Measurements from ENCODE around the gene OR5A2. TPM values are rescaled to one million over a fixed set of nuclear protein-coding genes. Genes with fewer than 3 reads are reported as not detected.
"Not testable (repeated sequence)": the region's sequence is repeated elsewhere in the genome, so short reads cannot be mapped to it uniquely, and the experiment has no call there.

The OR5A2 gene
- total RNA-seq, 1 donor from 2014 or later, result not detected

GRCh38 chr11:59456661-59457060 is 30.4 kb upstream of the OR5A2 start, which contains the start of gene OR4D6:
TSS of gene OR4D6 (plus strand) at chr11:59456961. CDS start at chr11:59456961, 0 bp downstream.
- no peak for TF ChIP-seq CTCF (IDR thresholded peaks at IDR 0.05)
- Histone ChIP-seq H3K4me3 (no peak within 1 kb of the TSS), H3K4me1 (no peaks in the 10 kb centered on the region), H3K27me3 (no peaks in the 10 kb centered on the region), H3K27ac (no peak within 1 kb of the TSS), H3K9me3 (no peaks in the 10 kb centered on the region), H3K36me3 (no peaks in the 10 kb centered on the region)
- DNase-seq (ENCODE audit: low spot score in 2 of 2), result no peak
- intact Hi-C loops (cut with DNase I), result no loop called here

- no peaks in the 10 kb centered on the region for H3K4me1 ChIP-seq
- H3K27ac ChIP-seq, result no peak overlapping the region
- intact Hi-C loops (cut with DNase I), result no loop called here
- DNase-seq (ENCODE audit: low spot score in 2 of 2), result no peak
- no peak for TF ChIP-seq CTCF (IDR thresholded peaks at IDR 0.05)
- no peaks in the 10 kb centered on the region for H3K27me3 ChIP-seq
- H3K4me3 ChIP-seq, result no peak overlapping the region
- peaks cover 0 to 8% of the 10 kb centered on the region in 2 donors for H3K9me3 ChIP-seq
- no peaks in the 10 kb centered on the region for H3K36me3 ChIP-seq
These were observed 22.3 kb upstream of the OR5A2 start for GRCh38 chr11:59448484-59448883.

- DNase-seq (ENCODE audit: low spot score in 2 of 2); H3K9me3 ChIP-seq; H3K4me1 ChIP-seq; H3K36me3 ChIP-seq; H3K4me3 ChIP-seq; intact Hi-C loops (cut with DNase I); H3K27me3 ChIP-seq; H3K27ac ChIP-seq: not testable (repeated sequence)
These were observed 19.4 kb upstream of the OR5A2 start for GRCh38 chr11:59445624-59446023.

- no peak for TF ChIP-seq CTCF (IDR thresholded peaks at IDR 0.05)
- no peaks in the 10 kb centered on the region for H3K4me1 ChIP-seq
- intact Hi-C loops (cut with DNase I), result no loop called here
- H3K9me3 ChIP-seq, result no peaks in the 10 kb centered on the region
- H3K4me3 ChIP-seq, result no peak overlapping the region
- no peaks in the 10 kb centered on the region for H3K27me3 ChIP-seq
- no peak for DNase-seq (ENCODE audit: low spot score in 2 of 2)
- no peaks in the 10 kb centered on the region for H3K36me3 ChIP-seq
- no peak overlapping the region for H3K27ac ChIP-seq
These were observed 11.6 kb upstream of the OR5A2 start for GRCh38 chr11:59437770-59438169.

GRCh38 chr11:59436169-59436568 is 10.0 kb upstream of the OR5A2 start, which contains the start of gene OR5A1:
TSS of gene OR5A1 (plus strand) at chr11:59436469. CDS start at chr11:59443169, 6,700 bp downstream.
- intact Hi-C loops (cut with DNase I), result no loop called here
- H3K4me1 ChIP-seq, result no peaks in the 10 kb centered on the region
- H3K27me3 ChIP-seq, result no peaks in the 10 kb centered on the region
- H3K27ac ChIP-seq, result no peak within 1 kb of the TSS
- H3K4me3 ChIP-seq, result no peak within 1 kb of the TSS
- no peaks in the 10 kb centered on the region for H3K9me3 ChIP-seq
- no peaks in the 10 kb centered on the region for H3K36me3 ChIP-seq
- DNase-seq (ENCODE audit: low spot score in 2 of 2), result no peak
- no peak for TF ChIP-seq CTCF (IDR thresholded peaks at IDR 0.05)

GRCh38 chr11:59429924-59430516 is 3.8 kb upstream of the OR5A2 start:
- Histone ChIP-seq H3K27ac (no peak overlapping the region), H3K36me3 (no peaks in the 10 kb centered on the region), H3K4me1 (no peaks in the 10 kb centered on the region), H3K4me3 (no peak overlapping the region), H3K27me3 (no peaks in the 10 kb centered on the region), H3K9me3 (no peaks in the 10 kb centered on the region)
- DNase-seq (ENCODE audit: low spot score in 2 of 2), result no peak
- TF ChIP-seq CTCF (IDR thresholded peaks at IDR 0.05), result peak; percentile 28 to 42 (median 31)
- intact Hi-C loops (cut with DNase I), result no loop called here
